ENCODE measurements around the gene KIAA1671.

The KIAA1671 gene

DNA sequence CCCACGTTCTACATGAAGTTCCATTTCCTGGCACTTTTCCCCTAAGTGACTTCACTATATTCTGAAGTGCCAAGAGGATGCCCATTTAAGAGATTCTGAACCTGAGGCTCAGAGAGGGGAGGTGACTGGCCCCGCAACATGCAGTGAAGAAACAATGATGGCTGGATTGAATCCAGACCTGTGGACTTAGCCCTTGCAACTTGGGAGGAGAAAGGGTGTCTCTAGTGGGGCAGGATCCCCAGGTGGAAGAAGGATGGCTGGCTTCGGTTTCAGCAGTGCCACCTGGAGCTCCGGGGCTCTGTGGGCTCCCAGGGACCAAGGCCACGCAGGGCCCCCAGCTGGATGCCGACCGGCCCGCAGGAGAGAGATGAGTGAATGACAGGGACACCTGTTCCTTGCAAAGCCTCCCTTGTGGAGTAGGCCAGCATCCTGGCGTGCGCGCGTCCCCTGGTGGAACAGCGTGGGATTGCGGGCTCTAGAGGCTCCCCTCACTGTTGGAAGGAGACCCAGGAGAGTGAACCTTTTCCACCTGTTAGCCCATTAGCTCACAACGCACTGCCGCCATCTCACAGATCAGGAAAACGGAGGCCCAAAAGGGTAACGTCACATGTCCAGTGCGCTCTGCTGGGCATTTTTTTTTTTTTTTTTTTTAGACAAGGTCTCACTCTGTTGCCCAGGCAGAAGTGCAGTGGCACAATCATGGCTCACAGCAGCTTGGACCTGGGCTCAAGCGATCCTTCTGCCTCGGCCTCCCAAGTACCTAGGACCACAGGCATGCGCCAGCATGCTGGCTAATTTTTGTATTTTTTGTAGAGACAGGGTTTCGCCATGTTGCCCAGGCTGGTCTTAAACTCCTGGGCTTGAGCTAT, 104.7 kb downstream of the KIAA1671 start:
- TF ChIP-seq FOXP2 (optimal IDR thresholded peaks at IDR 0.05; ENCODE audit: borderline replicate concordance, extremely low read depth, extremely low read length, insufficient read depth) (peak; percentile 40), POLR2AphosphoS5 (IDR thresholded peaks at IDR 0.05; ENCODE audit: low read depth, low read length) (no peak)

DNA sequence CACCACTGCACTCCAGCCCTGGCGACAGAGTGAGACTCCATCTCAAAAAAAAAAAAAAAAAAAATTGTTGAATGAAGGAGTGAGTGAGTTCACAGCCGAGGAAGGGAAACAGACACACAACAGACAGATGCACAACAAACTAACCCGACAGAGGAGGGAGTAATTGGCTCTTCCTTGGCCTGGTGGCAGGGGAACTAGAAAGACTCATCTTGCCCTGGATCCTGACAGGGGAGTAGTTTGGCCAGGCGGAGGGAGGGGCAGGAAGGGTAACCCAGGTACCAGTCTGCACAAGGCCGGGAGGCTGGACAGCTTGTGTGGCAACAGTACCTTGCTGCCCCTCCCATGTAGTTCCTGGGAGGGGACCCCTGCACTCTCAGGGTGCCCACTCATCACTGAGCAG, 106.9 kb downstream of the KIAA1671 start:
- TF ChIP-seq, protein P1, sequence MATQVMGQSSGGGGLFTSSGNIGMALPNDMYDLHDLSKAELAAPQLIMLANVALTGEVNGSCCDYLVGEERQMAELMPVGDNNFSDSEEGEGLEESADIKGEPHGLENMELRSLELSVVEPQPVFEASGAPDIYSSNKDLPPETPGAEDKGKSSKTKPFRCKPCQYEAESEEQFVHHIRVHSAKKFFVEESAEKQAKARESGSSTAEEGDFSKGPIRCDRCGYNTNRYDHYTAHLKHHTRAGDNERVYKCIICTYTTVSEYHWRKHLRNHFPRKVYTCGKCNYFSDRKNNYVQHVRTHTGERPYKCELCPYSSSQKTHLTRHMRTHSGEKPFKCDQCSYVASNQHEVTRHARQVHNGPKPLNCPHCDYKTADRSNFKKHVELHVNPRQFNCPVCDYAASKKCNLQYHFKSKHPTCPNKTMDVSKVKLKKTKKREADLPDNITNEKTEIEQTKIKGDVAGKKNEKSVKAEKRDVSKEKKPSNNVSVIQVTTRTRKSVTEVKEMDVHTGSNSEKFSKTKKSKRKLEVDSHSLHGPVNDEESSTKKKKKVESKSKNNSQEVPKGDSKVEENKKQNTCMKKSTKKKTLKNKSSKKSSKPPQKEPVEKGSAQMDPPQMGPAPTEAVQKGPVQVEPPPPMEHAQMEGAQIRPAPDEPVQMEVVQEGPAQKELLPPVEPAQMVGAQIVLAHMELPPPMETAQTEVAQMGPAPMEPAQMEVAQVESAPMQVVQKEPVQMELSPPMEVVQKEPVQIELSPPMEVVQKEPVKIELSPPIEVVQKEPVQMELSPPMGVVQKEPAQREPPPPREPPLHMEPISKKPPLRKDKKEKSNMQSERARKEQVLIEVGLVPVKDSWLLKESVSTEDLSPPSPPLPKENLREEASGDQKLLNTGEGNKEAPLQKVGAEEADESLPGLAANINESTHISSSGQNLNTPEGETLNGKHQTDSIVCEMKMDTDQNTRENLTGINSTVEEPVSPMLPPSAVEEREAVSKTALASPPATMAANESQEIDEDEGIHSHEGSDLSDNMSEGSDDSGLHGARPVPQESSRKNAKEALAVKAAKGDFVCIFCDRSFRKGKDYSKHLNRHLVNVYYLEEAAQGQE (IDR thresholded peaks at IDR 0.05; ENCODE audit: insufficient read depth in 1 of 2, low read depth in 2 of 2, low read length in 2 of 2): no peak
- TF ChIP-seq SIN3A (IDR thresholded peaks at IDR 0.05; ENCODE audit: borderline replicate concordance, insufficient read depth, low read length) (no peak), FOXP2 (optimal IDR thresholded peaks at IDR 0.05; ENCODE audit: borderline replicate concordance, extremely low read depth, extremely low read length, insufficient read depth) (no peak), TAF1 (IDR thresholded peaks at IDR 0.05; ENCODE audit: borderline replicate concordance, insufficient read depth, low read length) (no peak), POLR2AphosphoS5 (IDR thresholded peaks at IDR 0.05; ENCODE audit: low read depth, low read length) (no peak)

DNA sequence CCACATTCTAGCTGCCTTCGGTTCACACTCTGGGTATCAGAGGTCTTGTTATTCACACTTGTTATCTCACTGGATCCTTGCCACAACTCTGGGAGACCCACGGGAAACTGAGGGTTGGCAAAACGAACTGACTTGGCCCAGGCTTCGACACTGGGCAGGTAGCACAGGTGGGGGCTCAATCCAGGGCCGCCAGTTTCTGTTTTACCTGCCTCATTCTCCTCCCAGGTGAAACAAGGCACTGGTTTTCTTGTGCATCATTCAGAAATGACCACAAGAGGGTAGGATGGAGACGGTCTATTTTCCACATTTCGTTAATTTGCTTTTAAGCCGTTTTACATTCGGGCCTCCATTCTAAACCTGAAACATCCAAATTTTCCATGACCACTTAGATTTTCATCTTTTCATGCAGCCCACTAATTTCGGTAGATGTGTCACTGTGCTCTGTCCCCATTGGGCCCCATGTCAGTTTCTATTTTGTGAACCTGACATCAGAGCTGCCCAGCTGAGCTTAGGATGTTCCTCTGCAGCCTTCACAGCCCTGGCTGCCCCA, 108.1 kb downstream of the KIAA1671 start:
- TF ChIP-seq SIN3A (IDR thresholded peaks at IDR 0.05; ENCODE audit: borderline replicate concordance, insufficient read depth, low read length) (no peak), FOXP2 (optimal IDR thresholded peaks at IDR 0.05; ENCODE audit: borderline replicate concordance, extremely low read depth, extremely low read length, insufficient read depth) (no peak), POLR2AphosphoS5 (IDR thresholded peaks at IDR 0.05; ENCODE audit: low read depth, low read length) (no peak), TAF1 (IDR thresholded peaks at IDR 0.05; ENCODE audit: borderline replicate concordance, insufficient read depth, low read length) (no peak)
- TF ChIP-seq, protein P1 (IDR thresholded peaks at IDR 0.05; ENCODE audit: insufficient read depth in 1 of 2, low read depth in 2 of 2, low read length in 2 of 2): no peak

DNA sequence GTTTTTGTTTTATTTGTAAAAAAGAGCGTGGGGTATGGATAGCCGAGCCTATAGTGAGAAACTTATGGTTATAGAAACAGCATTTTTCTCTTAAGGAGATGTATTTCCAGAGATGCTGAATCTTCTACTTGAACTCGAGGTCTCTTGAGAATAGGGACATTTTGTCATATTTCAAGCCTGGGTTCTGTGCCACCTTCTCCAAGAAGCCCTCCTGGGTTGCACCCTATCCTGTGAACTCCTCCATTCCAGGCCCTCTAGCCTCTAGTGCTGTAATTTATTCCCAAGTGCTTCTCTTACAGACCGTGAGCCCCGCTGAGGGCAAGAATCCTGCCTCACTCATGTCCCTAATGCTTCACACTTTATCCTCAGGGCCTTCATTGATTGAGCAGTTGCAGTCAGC, 108.6 kb downstream of the KIAA1671 start:
- TF ChIP-seq FOXP2 (optimal IDR thresholded peaks at IDR 0.05; ENCODE audit: borderline replicate concordance, extremely low read depth, extremely low read length, insufficient read depth): no peak
- no peak for TF ChIP-seq TAF1 (IDR thresholded peaks at IDR 0.05; ENCODE audit: borderline replicate concordance, insufficient read depth, low read length)
- no peak for TF ChIP-seq POLR2AphosphoS5 (IDR thresholded peaks at IDR 0.05; ENCODE audit: low read depth, low read length)
- TF ChIP-seq SIN3A (IDR thresholded peaks at IDR 0.05; ENCODE audit: borderline replicate concordance, insufficient read depth, low read length): no peak
- TF ChIP-seq, protein P1 (IDR thresholded peaks at IDR 0.05; ENCODE audit: insufficient read depth in 1 of 2, low read depth in 2 of 2, low read length in 2 of 2): no peak

DNA sequence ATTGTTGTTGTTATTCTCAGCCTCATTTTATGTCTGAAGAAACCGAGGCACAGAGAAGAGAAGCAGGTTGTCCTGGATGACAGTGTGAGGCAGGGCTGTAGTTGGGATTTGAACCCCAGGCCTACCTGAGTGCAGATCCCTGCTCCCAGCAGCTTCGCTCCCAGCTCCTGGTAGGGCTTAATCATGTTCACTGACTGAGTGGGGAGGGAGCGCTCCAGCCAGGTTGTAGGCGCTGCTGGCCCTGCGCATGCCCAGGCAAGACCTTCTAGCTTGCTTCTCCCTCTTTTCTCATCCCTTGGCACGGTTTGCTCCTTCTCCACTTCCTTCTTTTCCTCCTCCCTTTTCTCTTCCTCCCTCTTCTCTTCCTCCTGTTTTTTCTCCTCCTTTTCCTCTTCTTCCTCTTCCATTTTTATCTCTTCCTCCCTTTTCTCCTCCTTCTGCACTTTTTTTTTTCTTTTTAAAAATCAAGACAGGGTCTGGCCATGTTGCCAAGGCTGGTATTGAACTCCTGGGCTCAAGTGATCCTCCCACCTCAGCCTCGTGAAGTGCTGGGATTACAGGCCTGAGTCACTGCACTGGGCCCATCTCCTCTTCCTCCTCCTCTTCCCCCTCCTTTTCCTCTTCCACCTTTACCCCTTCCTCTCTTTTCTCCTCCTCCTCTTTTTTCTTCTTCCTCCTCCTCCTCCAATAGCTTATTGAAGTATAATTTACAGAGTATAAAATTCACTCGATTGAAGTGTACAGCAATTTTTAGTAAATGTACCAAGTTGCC, 109.3 kb downstream of the KIAA1671 start:
- no peak for TF ChIP-seq FOXP2 (optimal IDR thresholded peaks at IDR 0.05; ENCODE audit: borderline replicate concordance, extremely low read depth, extremely low read length, insufficient read depth)
- TF ChIP-seq TAF1 (IDR thresholded peaks at IDR 0.05; ENCODE audit: borderline replicate concordance, insufficient read depth, low read length): no peak
- TF ChIP-seq, protein P1 (IDR thresholded peaks at IDR 0.05; ENCODE audit: insufficient read depth in 1 of 2, low read depth in 2 of 2, low read length in 2 of 2): no peak
- no peak for TF ChIP-seq POLR2AphosphoS5 (IDR thresholded peaks at IDR 0.05; ENCODE audit: low read depth, low read length)
- TF ChIP-seq SIN3A (IDR thresholded peaks at IDR 0.05; ENCODE audit: borderline replicate concordance, insufficient read depth, low read length): no peak

Data from PFSK-1 (cell line).